ENCODE data around the gene LDLR.

- TF ChIP-seq CTCF (IDR thresholded peaks at IDR 0.05) (no peak), POLR2A (IDR thresholded peaks at IDR 0.05) (no peak)
Measured at GRCh38 chr19:11053817-11054195, 35.5 kb upstream of the LDLR start.

Data from heart left ventricle (tissue), 13 donors.